Endothelial cell of umbilical vein (primary cell): ENCODE measurements around the gene ZBTB46.

Experiments
- CTCF ChIP-seq, 2 donors: IDR thresholded peaks; 1 replicate in 1 of 2; 2 replicates in 1 of 2; pipeline ENCODE4 v1.5.1; 2011; ENCODE audit warnings: low read length in 2 of 2, mild to moderate bottlenecking in 2 of 2, moderate library complexity in 2 of 2, control low read depth in 1 of 2, inconsistent platforms in 1 of 2, low read depth in 1 of 2; ENCODE audit not compliant: insufficient read depth in 1 of 2; ENCODE audit errors: extremely low read depth in 1 of 2
- EZH2 ChIP-seq: IDR thresholded peaks from 2 replicates; pipeline ENCODE4 v1.6.1; 2012; ENCODE audit warnings: borderline replicate concordance, low read depth, mild to moderate bottlenecking, moderate library complexity, low read length, inconsistent platforms; ENCODE audit not compliant: severe bottlenecking
- GATA2 ChIP-seq: IDR thresholded peaks from 2 replicates; pipeline ENCODE4 v1.7.0; 2011; ENCODE audit warnings: low read depth, mild to moderate bottlenecking, moderate library complexity, mixed read lengths, low read length; ENCODE audit not compliant: insufficient read length, insufficient read depth
- MAX ChIP-seq: IDR thresholded peaks from 2 replicates; pipeline ENCODE4 v1.6.1; 2011; ENCODE audit not compliant: insufficient read depth, insufficient read length
- MYC ChIP-seq: IDR thresholded peaks from one replicate; pipeline ENCODE4 v1.6.1; 2011; ENCODE audit warnings: mild to moderate bottlenecking, low read depth, low read length
- POLR2A ChIP-seq: IDR thresholded peaks from 2 replicates; pipeline ENCODE4 v1.6.1; 2012; ENCODE audit warnings: low read depth, mild to moderate bottlenecking, control low read depth, low read length
- POLR2AphosphoS5 ChIP-seq: IDR thresholded peaks from 2 replicates; pipeline ENCODE4 v1.6.1; 2012; ENCODE audit warnings: low read depth, mild to moderate bottlenecking, control low read depth, low read length, moderate library complexity; ENCODE audit not compliant: insufficient read depth

DNA sequence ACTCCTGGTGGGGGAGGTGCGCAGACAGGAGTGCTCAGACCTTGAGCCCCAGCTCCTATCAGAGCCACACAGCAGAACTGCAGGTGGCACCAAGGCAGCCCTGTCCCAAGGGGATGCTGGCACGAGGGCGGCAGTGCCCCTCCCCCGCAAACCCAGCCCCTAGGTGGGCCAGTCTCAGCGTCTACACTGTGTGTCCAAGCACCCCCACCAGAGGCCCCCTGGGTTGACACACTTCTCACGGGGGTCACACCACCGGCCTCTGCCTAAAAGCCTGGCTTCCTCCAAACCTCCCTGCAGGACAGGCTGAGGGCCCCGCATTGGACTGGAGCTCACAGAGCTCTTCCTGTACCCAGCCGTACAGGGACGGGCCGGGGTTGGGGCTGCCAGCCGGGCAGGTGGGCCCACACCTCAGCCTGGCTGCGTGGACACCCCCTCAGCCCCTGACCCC, 83.4 kb downstream of the ZBTB46 start:
- TF ChIP-seq CTCF (IDR thresholded peaks at IDR 0.05; ENCODE audit: extremely low read depth in 1 of 2, insufficient read depth in 1 of 2, low read depth in 1 of 2, low read length in 2 of 2), result no peak
- TF ChIP-seq POLR2A, result no peak
- no peak for TF ChIP-seq MYC
- TF ChIP-seq MAX, result no peak
- TF ChIP-seq EZH2, result no peak
- TF ChIP-seq GATA2, result no peak
- TF ChIP-seq POLR2AphosphoS5, result no peak
